NCI-H146 treated with DMSO at 0.1 percent for 48 hours (cell line): ENCODE data around the gene WFDC10B.
"Not testable (repeated sequence)": the region's sequence is repeated elsewhere in the genome, so short reads cannot be mapped to it uniquely, and the experiment has no call there.

ENCODE experiments used
- DNase-seq: peaks from one replicate; lab custom pipeline; 2025; ENCODE audit not compliant: unreplicated experiment; lab: John Stamatoyannopoulos, UW

WFDC10B gene

DNA sequence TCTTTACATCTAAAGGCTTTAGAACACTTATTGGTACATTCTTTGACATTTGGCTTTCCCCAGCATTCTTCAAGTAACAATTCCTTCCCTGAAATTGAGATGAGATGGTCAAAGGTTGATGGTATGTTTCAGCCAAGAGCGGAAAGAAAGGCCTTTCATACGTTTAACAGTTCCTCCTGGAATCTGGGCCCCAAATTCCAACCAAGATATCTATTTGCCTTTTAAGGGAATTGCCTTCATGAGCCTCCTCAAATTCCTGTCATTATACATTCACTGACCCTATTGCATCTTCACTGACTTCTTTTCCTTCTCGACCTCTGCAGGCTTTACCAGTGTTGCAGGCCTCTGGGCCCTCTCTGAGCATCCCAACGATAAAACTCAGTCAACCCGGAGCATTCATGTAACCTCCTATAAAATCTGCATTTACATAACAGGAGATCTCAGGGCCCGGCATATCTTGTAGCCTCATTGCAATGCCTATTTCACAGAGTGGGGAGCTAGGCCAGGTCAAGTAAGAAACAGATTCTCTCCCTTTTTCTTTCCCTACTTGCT lies 55.4 kb downstream of the WFDC10B start:
- no peak for DNase-seq

- no peak for DNase-seq
Measured at GRCh38 chr20:45647441-45648050, 57.3 kb downstream of the WFDC10B start.

DNA sequence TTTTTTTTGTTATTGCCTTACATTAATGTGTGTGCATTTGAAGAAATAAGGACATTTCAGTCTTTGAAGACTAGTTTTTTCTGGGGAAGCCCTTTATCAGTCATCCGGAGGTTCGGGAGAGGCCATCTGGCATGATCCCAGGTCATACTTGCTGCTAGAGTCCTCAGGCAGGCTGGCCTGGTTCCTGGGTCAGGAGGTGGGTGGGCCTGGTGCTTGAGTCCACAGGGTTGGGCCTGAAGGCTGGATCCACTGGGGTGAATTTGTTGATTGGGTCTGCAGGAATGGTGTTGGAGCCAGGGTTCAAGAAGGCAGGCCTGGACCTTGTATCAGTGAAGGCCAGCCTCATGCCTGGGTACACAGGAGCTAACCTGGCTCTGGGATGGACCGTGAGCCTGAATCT lies 57.9 kb downstream of the WFDC10B start:
- DNase-seq: no peak

DNA sequence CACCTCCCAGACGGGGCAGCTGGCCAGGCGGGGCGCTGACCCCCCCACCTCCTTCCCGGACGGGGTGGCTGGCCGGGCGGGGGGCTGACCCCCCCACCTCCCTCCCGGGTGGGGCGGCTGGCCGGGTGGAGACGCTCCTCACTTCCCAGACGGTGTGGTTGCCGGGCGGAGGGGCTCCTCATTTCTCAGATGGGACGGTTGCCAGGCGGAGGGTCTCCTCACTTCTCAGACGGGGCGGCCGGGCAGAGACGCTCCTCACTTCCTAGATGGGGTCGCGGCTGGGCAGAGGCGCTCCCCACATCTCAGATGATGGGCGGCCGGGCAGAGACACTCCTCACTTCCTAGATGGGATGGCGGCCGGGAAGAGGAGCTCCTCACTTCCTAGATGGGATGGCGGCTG lies 59.0 kb downstream of the WFDC10B start:
- DNase-seq: not testable (repeated sequence)

GRCh38 chr20:45641076-45641475 lies 63.7 kb downstream of the WFDC10B start:
- not testable (repeated sequence) for DNase-seq

DNA sequence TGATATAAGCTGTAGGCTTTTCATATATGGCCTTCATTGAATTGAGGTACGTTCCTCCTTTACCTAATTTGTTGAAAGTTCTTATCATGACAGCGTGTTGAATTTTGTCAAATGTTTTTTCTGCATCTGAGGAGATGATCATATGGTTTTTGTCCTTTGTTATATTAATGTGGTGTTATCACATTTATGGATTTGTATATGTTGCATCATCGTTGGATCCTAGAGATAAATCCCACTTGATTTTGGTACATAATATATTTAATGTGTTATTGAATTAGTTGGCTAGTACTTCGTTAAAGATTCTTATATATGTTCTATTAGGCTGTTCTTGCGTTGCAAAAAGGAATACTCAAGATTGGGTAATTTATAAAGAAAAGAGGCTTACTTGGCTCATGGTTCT lies 65.1 kb downstream of the WFDC10B start:
- no peak for DNase-seq

DNA sequence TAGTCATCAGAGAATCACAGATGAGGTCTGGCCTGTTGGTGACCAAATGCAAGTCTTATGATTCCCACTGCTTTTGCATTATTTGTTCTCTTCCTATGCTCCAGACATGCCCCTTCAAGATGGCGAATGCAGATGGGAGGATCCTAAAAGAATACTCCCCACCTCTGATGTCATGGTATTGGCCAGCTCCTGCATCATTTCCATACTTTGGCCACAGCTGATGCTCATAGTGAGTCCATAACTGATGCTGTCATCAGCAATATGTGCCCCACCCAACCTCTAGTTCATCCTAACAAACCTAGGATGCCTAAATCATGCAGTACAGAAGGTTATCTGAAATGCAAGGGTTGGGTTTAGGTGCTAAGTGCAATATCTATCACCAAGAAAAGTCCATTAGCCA lies 68.3 kb downstream of the WFDC10B start:
- no peak for DNase-seq
